Measurements from ENCODE around the gene AMOTL1.
A peak's percentile ranks its signal among the peaks of the same experiment; 100 is the strongest.

AMOTL1 gene

DNA sequence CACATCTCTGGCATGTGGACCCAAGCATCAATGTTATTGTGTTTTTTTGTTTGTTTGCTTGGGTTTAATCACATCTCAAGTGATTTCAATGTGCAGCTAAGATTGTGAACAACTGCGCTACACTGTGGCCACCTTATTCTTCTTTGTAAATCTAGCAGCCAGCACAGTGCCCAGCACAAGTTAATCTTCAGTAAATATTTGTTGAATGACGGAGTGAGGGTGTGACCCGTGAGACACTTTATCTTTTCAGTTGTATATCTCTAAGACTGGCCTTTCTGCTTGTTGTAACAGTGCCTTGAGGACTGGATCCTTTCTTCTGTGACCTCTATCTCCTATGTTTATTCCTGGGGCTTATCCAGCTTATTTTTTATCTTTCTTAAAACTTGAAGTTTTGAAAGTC, 21.4 kb upstream of the AMOTL1 start:
- no peak for DNase-seq

DNA sequence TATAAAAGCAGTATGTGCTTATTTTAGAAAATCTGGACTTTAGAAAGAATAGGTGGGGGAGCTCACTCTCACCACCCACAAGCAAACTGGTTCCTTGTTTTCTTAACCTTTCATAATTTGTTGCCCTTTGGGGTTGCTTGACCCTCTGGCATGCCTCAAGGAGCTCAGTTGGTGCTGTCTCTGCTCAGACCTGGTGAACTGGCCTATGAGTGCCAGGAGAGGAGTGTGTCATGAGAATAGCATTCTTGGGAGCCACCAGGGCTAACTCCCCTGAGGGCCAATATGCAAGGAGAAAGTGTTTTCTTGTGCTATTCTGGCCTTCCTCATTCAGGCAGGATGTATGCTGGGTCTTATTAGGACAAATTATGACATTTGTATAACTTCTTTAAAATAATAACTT, 21.0 kb upstream of the AMOTL1 start:
- no peak for DNase-seq

DNA sequence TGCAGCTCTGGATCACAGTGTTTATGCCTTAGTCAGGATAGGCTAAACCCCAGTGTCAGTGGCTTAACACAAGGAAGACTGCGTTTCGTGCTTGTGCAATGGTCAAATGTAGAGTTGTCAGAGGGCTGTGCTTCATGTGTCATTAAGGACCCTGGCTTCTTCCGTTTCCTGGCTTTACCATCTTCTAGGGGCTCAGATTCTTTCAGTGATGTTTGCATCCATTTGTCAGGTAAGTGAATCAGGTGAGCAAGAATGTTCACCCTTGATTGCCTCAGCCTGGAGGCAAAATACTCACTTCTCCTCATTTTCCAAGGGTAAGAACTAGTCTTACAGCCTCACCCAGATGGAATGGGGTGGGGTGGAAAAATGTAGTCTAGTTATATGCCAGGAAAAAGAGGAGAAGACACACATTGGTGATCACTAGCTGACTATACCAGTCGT, 20.5 kb upstream of the AMOTL1 start:
- DNase-seq, result no peak

DNA sequence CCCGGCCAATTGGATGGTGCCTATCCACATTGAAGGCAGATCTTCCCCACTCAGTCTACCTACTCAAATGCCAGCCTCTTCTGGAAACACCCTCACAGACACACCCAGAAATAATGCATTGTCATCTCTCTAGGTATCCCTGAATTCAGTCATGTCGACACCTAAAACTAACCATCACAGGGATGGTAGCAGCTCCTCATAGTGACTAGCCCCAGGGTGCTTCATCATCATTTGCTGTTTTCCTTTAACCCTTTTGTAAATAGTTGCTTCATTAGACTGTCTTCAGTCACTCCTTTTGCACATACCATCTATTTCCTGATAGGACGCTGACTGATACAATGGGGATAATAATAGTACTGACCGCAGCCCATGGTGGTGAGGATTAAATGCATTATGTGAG, 18.8 kb upstream of the AMOTL1 start:
- no peak for DNase-seq

DNA sequence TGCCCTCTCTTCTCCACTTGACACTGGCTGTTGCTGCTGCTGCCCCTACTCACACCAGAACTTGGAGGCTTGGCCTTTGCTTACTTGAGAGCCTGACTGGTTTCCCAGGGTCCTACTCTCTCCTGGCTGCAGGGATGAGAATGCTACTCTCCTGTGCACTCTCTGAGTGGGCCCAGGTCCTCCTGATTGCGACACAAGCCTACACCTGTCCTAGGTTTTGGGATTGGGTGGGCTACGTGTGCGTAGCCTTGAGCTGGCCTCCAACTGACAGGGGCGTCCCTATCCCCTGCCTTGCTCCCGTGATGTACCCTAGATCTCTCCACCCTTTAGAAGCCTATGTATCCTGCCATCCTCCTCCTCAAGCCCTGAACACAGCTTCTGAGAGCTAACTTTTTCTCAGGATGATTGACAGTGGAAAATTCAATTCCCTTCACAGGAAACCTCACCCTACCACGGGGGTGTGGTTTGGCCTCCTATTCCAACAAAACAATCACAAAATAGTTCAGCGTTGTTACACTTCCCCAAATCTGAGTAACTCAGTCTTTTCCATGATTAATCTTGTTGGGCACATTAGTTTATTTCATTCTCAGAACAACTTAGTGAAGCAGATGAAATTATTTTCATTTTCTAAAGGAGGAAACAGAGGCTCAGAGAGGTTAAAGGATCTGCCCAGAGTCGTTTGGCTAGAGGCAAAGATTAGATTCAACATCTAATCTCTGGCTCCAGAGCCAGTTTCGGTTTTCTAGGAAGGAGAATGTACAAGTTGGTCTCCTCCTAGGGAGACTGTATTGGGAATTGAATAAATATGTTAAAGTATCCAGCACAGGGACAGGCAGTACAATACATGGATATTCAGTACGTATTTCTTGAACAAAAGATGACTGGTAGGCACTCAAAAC, 17.6 kb upstream of the AMOTL1 start:
- DNase-seq, result no peak

DNA sequence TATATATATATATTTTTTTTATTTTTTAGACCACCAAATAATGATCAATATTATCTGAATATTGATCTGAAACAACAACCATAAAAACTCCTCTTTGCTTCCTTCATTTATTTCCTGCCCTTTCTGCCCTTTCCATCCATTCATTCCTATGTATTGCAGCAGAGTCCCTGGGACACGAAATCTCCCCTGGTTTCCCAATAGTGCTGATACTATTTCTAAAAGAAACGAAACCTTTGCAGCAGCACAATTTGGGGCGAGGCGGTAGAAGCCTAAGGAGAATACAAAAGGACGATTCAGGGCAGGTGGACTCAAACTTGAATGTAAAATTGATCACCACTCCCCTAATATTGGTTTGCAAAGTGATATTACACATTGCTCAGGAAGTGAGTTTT, 16.9 kb upstream of the AMOTL1 start:
- DNase-seq, result no peak

DNA sequence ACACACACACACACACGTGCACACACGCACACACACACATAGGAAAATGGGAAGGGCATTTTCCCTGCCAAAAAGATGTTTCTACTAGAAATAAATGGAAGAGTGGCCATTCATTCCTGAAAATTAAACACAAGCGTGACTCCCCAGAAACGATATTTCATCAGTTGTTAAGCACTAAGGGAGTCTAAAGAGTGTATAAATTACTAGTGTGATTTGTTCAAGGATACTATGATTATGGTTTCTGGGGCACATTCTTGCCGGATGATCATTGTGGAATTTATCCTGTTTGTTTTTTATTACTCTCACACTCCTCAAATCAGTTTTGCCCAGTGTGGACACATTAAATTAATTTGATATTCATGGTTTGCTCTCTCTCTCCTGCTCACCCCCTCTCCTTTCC, 16.4 kb upstream of the AMOTL1 start:
- no peak for DNase-seq

DNA sequence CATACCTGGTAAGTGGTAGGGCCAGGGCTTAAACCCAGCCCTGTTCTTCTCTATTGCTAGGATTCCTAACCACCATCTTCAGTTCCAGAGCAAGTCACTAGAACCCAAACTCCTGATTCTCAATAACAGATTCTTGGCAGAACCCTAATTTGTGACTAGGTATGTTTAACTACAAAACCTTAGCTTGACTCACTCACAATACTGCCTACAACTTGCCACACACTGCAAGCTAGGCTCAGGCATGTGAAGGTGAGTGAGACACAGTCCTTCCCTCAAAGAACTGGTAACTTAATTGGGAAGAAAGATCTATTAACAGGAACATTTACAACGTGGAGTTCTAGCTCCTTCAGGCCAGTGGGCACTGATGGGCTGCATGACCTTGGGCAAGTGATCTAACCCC, 14.5 kb upstream of the AMOTL1 start:
- no peak for DNase-seq

DNA sequence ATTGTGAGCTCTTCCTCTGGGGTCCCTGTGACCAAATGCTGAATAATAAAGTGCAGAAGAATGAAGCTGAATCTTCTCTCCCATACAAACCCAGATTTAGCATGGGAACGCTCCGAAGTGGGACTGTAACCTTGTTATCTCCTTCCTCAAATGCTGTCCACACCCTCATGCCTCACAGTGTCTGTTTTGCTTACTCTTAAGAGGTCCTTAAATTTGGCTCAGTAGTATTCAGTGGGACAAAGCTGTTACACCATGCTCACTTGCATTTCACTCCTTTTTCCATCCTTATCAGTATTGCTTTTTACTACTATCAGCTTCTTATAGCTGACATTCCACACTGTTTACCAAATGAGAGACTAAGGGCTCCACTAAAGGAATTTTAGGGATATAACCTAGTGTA, 13.8 kb upstream of the AMOTL1 start:
- DNase-seq, result no peak

DNA sequence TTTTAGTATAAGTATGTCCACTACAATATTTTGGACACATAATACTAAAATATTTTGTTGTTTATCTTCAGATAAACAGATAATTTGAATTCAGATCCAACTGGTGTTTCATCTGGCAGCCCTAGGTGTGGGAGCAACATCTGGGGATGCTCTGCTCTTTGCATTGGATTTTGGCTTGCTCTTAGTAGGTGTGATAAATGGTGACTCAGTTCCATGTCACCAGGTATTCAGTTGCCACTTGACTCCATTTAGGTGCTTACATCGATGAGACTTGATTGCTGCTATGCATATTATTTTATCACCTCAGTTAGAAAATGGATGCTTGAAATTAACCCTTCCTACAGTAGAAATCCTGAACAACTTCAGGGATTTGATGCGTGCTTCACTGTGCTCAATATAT, 13.3 kb upstream of the AMOTL1 start:
- no peak for DNase-seq

DNA sequence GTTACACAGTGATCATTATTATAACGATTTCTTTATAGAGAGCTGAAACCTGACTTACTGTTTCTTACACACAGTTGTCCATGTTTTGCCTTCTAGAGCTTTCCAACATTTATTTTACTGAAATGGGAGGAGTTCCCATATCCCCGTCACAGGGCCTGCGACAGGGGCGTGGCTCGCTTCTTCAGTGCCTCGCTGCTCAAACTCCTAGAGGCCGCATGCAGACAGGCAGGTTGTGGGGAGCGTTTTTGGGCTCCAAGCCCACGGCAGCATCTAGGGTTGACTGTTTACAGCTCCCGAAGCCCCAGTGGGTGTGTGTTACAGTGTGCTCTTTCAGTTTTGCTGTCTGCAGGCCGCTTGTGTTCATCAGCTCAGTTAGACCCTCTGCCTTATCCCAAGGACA, 12.7 kb upstream of the AMOTL1 start:
- DNase-seq, result no peak

DNA sequence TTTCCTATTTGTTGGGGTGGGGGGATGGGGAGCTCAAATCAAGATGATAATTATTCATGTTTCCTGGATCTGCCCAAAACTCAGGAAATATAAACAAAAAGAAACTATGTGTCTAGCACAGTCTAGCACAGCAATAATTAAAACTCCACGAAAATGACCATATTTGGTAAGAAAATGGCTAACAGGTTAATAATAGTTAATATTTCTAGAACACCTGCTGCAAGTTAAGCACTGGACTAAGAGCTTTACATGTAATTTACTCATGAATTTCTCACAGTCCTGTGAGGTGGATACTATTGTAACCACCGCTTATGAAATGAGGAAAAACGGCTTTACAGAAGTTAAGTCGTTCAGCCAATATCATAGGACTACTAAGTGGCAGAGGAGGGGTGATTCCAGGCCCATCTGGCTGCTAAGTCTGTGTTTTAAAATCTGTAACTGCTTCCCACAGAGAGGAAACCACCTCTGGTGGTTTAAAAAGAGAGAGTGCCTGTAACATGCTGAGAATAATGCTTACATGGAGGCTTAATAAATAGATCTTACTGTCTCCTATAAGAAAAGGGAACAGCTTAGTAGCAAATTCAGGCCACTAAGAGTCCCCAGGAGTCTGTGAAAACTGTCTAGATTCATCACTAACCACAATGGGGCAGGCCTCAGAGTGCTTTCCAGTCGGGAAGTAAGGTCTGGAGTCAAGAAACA, 11.0 kb upstream of the AMOTL1 start:
- DNase-seq, result no peak

DNA sequence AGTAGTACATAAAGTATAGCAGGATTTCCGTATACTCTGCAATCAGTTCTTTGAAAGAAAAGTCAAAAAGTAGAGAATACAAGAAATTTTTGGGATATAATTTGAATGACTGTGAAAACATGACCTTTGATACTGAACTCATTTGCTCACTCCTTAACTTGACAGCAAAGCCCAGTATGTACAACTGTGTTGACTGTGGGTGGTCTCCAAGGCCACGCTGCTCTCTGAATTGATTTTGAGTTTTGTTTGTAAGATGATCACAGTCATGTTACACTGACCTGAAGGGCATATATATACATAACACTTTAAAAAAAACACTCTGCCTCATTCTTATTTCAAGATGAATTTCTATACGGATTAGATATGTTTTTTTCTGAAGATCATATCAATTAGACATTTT, 9.5 kb upstream of the AMOTL1 start:
- DNase-seq, result no peak

DNA sequence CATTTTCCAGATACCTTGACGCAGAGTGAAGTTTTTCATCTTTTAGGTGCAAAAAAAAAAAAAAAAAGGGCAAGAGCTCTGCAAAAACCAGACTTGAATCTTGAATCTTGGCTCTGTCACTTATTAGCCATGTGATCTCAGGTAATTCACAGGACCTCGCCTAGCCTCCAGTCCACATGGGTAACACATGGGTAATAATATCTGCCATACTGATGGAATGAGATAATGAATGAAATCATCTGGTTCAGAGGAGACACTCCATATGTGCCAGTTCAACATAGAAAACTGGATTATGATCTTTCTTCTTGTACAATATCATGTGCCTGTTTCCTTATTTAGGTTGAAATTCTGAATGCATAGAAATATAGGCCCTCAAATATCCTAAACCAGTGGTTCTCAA, 8.6 kb upstream of the AMOTL1 start:
- no peak for DNase-seq

DNA sequence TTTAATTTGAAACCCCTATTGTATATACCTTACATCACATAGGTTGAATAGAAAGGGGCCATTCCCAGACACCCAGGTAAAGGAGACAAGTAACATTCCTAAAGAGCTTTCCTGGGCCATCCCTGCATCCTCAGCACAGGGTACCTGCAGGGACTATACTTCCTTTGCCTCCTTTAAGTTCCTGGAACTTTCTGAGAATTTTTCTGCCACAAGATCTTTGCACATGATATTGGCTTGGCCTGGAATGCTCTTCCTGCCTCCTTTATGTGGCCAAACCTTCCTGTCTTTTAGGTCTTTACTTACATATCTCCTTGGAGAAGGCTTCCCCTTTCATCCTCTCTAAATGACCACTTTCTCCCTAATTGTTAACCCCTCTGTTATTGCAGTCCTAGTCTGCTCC, 7.9 kb upstream of the AMOTL1 start:
- DNase-seq, result no peak

DNA sequence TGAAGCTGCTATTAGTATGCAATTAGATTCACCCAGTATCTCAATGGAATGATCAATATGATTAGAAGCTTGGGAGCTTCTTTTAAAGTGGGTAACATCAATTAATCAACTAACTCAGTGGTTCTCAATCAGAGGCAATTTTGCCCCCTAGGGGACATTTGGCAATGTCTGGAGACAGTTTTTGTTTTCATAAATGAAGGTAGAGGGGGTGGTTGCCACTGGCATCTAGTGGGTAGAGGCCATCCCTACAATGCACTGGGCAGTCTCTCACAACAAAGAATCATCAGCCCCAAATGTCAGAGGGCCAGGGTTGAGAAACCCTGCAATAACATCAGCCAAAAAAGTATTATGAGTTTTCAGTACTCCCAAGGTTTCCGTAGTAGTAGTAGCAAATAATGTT, 5.9 kb upstream of the AMOTL1 start:
- no peak for DNase-seq

DNA sequence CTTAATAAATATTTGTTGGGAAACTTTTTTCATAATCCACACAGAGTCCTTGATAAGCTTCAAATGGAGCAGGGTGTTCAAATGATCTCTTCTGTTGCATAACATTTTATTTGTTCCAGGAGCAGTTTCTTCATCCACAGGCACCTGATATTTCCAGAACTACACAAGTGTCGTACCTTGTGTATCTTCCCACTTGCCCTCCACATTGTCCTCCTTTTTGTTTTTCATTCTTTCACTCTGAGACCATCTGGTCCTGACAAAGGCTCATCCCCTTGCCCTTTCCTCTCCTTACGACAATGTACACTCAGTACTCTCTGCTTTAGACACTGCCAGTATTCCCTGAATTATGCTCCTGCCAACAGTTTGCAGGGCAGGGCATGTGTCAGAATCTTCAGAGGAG, 5.2 kb upstream of the AMOTL1 start:
- DNase-seq, result no peak

DNA sequence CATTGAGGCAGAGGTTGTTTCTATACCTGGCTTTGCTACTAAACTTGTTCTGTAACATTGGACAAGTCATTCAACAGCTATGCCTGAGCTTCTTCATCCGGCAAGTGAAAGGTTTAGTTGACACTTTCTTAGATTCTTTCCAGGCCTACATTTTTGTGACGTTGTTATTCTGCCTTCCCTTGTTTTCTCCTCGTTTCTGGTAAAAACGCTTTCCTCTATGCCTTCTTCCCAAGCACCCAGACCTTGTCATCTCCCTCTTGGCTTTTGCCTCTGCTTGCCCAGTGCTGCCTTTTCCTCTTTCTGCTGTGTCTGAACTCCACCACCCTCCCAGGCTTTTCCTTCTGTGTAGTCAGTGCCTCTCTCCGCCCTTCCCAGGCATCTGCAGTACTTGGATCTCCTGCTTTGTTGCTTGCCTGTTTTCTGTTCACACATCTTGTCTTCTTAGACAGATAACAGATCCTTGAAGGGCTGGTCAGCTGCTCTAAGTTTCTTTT, 1.4 kb upstream of the AMOTL1 start:
- DNase-seq, result no peak

DNA sequence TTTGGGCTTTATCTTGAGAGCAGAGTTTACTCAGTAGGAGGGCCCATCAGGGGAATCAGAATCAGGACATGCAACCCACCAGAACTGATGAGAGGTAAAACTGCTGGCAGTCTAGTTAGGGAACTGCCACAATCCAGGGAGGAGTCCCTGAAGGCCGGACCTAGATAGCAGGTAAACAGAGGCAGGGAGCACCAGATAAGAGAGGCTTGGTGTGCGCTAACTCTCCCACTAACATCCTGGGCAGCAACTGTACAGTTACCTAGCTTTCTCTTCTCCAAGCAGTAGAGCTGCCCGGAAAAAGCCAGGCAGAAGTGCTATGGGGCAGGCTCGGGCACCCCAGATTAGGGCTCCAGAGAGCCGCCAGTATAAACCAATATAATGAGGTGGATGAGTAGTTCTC, 865 bp upstream of the AMOTL1 start:
- no peak for DNase-seq

DNA sequence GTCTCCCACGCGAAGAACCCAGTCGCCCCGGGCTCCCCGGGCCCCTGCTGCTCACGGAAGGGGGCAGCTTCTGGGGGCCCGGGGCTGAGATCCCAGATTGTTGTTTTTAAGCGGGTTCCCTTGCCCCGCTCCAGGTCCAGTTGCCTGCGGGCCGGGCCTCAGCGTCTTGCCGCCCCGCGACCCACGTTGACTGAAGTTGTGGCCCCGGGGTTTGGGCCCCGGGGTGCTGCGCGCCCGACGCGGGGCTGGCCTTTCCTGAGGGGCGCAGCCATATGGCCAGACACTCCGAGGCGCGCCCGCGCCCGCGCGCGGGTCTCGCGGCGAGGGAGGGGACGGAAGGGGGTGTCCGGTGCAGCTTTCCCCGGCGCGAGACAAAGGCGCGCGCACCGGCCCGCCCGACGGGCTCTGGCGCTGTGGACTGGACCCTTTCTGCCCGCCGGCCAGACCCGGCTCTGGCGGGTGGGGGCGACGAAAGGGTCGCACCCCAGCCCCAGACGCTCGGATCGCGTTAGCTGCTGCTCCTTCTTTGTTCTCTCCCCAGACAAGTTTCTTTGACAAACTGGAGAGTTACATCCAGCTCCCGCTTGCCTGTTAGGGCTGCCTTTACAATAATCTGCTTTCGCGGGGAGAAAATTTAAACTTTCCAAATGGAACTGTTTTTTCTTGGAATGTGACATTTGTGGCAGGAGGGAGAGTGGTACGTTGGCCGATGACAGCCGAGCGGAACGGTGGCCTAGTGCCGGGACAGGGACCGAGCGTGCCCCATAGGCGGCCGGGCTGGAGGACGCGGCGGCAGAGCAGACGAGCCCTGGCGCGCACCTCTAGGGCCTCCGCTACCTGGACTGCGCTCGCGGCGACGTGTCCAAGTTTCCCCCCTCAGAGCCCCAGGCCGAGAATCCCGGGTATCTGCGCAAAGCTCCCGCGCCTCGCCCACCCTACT, 716 bp downstream of the AMOTL1 start:
- peak in 1 of 3 experiments; percentile 32 for DNase-seq

DNA sequence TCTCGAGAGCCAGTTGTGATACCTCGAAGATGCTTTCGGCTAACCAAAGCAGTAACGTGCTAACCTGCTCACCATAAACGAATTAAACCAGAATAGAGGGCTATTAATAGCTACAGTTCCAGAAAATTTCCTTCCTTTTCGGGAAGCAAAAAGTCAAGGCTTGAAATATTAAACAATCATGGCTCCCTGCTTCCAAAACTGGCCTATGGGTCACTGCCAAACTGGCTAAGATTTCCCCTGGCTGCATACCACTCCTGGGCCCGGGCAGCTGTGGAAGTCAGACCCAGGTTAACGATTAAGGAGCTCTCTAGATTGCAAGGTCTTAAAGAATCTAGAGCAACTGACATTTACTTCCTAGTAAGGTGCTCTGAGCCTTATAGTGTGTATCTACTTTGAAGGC, 1.7 kb downstream of the AMOTL1 start:
- DNase-seq, result no peak

DNA sequence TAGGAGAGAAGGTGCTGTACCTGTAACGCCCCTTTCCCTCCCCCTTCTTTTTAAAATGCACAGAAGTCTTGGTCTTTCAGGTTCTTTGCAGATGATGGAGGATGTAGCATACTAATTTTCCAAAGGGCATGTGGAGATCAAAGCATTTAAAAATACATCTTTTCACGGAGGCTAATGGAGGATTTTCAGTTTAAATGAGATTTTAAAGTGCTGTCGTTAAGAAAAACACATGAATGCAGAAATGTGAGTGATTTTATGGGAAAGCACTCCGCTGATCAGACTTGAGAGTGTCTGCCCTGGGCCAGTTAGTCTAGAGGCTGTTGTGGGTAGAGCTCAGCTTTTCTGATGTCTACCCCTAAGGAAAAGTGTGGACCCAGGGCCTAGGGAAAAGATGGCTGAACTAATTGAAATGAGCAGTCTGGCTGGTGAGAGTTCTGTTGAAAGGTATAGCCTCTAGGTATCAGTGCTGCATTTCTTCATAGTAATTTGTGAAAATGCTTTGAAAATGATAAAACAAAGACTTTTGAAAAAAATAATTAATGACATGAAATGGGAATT, 2.5 kb downstream of the AMOTL1 start:
- no peak for DNase-seq

DNA sequence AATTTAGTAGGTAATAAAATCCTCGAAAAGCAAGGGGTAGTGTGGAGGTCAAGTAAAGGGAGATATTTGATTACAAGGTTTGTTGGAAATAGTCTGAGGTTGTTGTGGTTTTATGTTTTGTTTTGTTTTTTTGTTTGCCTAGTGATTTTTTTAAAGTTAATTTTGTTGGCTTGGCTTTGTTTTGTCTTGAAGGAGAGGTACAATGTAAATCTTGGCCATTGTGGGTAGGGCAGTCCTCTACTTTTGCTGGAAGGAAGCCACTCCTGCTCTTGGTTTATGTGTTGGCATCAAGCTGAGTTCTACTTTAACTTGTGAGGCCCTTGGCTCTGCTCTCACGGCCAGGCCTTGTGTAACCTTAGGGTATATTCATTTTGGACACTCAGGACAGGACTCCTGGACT, 3.2 kb downstream of the AMOTL1 start:
- DNase-seq, result no peak

Measured in NCI-H1417 (cell line).